Cortex of kidney (tissue), 1 donor: ENCODE data around the gene TSGA10IP.

ENCODE experiments used
- DNase-seq: peaks from one replicate; lab custom pipeline; 2025; lab: John Stamatoyannopoulos, UW

The TSGA10IP gene

GRCh38 chr11:65977621-65978390 lies 32.5 kb downstream of the TSGA10IP start:
- no peak for DNase-seq

GRCh38 chr11:65978391-65979238 lies 33.3 kb downstream of the TSGA10IP start:
- DNase-seq: no peak

GRCh38 chr11:65979261-65979759 lies 34.0 kb downstream of the TSGA10IP start:
- DNase-seq: no peak

GRCh38 chr11:65981101-65981740 lies 35.9 kb downstream of the TSGA10IP start:
- no peak for DNase-seq

- DNase-seq: no peak
Observed at GRCh38 chr11:65981972-65982823, 36.9 kb downstream of the TSGA10IP start.

DNA sequence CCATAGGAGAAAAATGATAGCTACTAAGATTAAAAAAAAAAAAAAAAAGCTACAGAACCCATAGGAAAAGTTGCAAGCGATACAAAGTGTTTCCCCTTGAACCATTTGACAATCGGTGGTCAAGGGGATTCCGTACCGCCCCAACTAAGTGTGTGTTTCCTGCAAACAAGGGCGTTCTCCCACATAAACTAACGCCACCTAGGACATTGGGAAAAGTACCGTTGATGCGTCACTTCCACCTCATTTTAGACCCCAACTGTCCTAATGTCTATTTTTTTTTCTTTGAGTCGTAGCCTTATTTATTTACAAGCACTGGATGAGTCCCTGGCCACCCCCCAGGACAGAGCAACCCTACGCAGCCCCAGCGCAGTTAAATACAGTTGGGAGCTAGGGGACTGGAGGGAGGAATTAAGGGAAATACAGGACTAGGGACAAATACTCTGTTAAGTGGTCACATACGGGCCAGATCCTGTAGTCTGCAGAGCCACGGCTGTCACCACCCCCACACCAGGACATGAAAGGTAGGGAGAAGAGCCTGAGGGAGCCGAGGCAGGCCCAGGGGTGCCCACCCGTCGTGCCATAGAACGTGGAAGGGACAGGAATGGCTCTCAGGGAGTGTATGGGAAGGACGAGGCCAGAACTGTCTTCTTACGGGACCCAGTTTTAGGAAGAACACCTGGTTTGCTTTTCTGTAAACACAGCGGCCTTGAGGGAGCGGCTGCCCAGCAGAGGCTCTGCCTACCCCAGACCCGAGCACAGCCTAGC lies 37.7 kb downstream of the TSGA10IP start:
- DNase-seq: no peak

DNA sequence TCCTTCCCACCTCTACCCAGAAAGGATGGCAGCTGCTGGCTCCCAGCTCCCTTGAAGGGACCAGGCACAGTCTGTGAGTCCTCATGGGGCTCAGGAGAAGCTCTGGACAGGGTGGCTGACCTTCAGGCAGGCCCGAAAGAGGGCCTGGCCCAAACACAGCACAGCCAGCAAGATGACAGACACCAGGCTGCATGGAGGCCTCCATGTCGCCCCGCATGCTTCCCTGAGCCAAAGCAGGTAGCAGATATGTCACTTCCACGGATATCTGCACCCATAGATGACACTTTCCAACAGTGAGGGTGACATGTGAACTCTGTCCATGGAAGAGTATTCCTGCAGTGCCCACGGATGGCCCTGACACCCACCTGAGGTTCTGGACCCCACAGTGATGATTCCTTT lies 38.3 kb downstream of the TSGA10IP start:
- DNase-seq: no peak

- no peak for DNase-seq
Observed at GRCh38 chr11:65987336-65987735, 42.1 kb downstream of the TSGA10IP start.

GRCh38 chr11:65988791-65989592 lies 43.7 kb downstream of the TSGA10IP start:
- DNase-seq: no peak

DNA sequence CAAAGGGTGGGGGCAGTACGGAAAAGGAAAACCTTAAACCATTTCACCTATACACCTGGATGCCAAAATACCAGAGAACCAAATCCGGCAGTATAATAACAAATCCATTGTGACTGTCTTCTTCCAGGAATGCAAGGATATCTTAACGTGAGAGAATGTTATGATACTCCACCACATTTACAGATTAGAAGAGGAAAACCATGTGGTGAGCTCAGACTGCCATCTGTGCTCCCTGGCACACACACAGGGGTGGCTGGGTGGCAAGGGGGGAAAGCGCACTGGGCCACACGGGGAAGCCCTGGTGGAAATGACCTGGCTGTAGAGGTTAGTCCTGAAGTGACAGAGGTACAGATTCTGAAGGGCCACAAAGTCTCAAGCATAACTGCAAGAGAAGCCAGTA lies 46.8 kb downstream of the TSGA10IP start:
- no peak for DNase-seq

DNA sequence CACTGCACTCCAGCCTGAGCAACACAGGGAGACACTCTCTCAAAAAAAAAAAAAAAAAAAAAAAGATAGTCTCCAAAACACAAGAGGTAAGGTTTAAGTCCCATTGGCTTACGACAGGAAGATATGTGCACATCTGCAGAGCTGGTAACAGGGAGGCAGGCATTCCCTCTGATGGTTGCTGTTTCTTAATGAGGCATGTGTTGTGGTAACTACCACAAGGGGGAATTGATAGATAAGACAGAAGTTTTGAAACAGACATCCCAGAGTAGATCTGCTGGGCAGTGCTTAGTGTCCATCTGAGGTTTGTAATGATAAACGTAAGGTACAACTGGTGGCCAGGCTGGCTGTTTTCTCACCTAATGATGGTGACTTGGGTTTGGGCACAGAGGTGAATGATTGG lies 52.0 kb downstream of the TSGA10IP start:
- no peak for DNase-seq

DNA sequence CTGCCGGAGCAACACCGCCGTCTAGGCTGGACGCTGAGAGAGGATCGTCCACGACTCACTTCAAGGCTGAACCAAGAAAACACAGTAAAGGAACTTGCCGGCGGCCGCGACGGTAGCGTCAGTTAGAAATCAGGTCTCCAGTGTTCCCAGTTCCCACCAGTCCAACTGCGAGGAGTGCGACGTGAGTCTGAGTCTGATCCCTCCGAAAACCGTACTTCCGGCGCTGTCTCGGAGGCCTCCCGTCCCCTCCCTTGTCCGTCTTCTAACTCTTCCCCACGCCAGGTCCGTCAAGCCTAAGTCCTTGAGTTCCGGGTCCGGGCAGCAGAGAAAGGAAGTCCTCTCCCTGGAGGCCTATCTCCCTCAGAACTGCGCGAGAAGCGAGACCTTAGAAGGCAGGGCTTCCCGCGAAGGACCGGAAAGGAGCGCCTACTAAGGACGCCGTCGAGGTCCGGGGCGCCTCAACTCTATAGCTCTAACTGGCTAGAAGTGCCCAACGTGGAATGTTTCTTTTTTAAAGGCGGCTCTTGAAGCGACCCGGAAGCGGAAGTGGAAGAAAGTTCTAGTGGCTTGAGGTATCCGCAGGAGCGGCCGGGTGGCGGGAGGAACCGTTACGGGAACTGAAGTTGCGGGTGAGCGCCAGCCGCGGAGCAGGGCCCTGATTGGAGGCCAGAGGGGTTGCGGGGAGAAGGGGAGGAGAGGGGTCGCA lies 56.8 kb downstream of the TSGA10IP start, which contains the start of the genes BANF1 and EIF1AD:
Gene BANF1, plus strand, starts transcription at position 562 of the 706 bp plus-strand sequence. CDS start 748 bp downstream, outside the sequence.
Gene EIF1AD, minus strand, starts transcription at position 216 of the 706 bp plus-strand sequence. CDS start 1,768 bp downstream, outside the sequence.
- no peak for DNase-seq

DNA sequence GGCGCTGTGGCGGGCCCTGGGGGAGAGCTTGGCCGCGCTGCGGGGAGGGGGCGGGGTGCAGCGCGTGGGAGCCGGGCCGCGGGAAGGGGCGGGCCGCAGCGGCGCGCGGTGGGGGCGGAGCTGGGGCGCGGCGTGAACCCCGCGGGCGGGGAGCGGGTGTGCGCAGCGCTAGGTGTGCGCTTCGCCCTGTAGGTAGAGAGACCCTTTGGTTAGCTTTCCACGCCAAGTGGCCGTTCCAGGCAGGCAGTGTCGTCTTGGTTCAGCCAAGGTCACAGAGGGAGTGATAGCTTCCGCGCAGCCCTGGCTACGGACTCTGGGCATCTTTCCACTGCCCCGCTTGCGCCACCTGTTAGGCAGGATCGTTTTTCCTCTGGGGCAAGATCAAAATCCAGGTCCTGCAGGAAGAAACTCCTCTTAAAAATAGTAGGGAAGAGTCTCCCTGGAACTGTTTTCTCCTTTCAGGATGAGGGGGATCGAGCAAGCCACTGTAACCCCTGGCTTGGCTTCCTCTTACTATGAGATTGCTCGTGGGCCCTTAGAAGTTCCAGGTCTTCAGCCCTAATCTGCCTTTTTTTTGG lies 57.5 kb downstream of the TSGA10IP start:
- DNase-seq: no peak

- DNase-seq: no peak
Observed at GRCh38 chr11:66003291-66003690, 58.0 kb downstream of the TSGA10IP start.

GRCh38 chr11:66004186-66004585 lies 58.9 kb downstream of the TSGA10IP start:
- no peak for DNase-seq

DNA sequence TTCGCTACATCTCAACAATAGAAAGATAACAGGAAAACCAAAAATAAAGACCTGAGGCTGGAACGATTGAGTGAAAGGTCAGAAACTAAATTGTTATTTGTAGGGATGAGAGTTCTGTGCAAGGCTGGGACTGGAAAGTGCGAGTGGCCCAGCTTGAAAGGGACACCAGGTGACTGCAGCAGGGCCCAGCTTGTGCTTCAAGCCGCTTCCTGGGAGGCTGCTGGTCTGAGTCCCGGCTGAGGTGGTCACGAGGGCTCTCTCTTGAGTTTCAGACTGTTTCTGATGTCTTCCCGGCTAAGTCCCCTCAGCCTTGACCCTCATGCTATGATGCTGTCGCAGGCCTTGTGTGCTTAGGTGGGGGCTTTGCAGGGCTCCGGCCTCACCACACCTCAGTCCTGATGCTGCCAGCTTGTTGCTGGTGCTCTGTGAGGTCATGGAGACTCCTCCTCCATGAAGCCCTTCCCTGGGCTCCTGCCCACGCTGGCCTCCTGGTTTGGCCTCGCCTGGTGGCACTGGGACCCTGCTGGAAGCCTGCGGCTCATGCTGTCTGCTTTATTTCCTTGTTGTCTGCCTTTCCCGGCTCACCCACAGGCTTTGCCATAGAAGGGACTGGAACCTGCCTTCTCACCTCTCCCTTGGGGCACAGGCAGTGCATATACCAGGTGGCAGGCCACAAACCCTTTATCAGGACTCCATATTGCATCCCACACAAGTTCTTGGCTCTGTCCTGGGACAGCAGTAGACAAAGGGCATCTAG lies 61.0 kb downstream of the TSGA10IP start:
- no peak for DNase-seq

DNA sequence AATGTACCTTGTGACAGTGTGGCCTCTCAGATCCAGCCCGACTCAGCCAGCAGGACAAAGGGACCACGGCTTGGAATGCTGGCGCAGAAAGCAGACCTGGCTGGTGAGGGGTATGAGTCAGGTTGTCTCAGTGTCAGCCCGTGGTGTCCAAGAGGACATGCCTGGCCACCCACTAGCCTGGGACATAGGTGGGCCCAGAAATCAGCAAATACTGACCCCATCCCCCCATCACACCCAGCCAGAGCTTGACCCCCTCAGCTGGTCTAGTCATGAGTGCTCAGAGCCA lies 61.6 kb downstream of the TSGA10IP start:
- no peak for DNase-seq

DNA sequence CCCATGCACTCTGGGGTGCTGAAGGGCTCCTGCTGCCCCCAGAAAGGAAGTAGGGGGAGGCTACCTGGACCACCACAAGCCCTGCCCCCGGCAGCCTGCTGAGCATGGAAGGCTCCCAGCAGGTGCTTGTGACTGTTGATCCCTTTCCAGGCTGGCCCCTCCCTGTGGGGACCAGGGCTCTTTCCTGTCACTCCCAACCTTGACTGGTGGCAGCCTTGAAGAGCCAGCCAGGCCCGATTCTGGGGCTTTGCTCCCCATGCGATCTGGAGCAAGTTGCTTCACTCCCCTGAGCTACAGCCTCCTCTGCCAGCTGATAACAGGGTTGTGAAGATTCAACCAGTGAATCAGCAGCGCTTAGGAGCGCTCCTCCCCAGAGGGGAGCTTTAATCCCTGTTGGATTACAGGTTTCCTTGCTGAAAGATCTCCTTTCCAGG lies 61.9 kb downstream of the TSGA10IP start:
- no peak for DNase-seq
